AG09309 (cell line): ENCODE results near the gene SERPINB10.

Experiments
- DNase-seq: peaks from one replicate; pipeline ENCODE4 v3.0.0-alpha.2; 2010; ENCODE audit warnings: low read depth
- H3K4me3 ChIP-seq: 2 replicates; pipeline ENCODE4 v1.5.1; 2011; ENCODE audit warnings: mild to moderate bottlenecking, low read depth, low read length, moderate library complexity; ENCODE audit not compliant: control insufficient read depth
- TF ChIP-seq, protein P1 (sequence below): IDR thresholded peaks from 2 replicates; pipeline ENCODE4 v1.5.1; 2011; ENCODE audit warnings: mild to moderate bottlenecking, low read depth, low read length, inconsistent platforms; ENCODE audit not compliant: insufficient read depth, control insufficient read depth; ENCODE audit errors: missing control alignments

SERPINB10 gene, protein sequence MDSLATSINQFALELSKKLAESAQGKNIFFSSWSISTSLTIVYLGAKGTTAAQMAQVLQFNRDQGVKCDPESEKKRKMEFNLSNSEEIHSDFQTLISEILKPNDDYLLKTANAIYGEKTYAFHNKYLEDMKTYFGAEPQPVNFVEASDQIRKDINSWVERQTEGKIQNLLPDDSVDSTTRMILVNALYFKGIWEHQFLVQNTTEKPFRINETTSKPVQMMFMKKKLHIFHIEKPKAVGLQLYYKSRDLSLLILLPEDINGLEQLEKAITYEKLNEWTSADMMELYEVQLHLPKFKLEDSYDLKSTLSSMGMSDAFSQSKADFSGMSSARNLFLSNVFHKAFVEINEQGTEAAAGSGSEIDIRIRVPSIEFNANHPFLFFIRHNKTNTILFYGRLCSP

DNA sequence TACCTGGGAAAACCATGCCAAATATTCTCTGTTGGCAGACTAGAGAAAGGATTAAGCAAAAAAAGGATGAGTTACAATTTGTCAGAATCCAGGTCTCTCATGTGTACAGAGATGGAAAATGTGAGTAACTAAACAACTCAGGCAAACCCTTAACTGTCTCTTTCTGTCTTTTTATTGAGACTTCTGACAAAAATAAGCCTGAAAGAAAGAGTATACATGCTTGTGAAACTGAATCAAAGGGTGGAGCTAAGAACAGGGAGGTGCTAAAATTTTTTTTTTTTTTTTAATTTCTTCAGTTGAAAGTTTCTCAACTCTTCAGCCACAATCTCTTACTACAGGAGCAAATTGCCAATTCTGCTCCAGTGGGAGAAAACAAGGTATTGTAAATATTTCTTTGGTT lies at the start of gene SERPINB10:
TSS of gene SERPINB10 (plus strand) at position 295 of the 400 bp plus-strand sequence. CDS start 7,553 bp downstream, outside the sequence.
- no peak for DNase-seq
- no peak within 1 kb of the TSS for H3K4me3 ChIP-seq
- TF ChIP-seq, protein P1, sequence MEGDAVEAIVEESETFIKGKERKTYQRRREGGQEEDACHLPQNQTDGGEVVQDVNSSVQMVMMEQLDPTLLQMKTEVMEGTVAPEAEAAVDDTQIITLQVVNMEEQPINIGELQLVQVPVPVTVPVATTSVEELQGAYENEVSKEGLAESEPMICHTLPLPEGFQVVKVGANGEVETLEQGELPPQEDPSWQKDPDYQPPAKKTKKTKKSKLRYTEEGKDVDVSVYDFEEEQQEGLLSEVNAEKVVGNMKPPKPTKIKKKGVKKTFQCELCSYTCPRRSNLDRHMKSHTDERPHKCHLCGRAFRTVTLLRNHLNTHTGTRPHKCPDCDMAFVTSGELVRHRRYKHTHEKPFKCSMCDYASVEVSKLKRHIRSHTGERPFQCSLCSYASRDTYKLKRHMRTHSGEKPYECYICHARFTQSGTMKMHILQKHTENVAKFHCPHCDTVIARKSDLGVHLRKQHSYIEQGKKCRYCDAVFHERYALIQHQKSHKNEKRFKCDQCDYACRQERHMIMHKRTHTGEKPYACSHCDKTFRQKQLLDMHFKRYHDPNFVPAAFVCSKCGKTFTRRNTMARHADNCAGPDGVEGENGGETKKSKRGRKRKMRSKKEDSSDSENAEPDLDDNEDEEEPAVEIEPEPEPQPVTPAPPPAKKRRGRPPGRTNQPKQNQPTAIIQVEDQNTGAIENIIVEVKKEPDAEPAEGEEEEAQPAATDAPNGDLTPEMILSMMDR, result no peak

DNA sequence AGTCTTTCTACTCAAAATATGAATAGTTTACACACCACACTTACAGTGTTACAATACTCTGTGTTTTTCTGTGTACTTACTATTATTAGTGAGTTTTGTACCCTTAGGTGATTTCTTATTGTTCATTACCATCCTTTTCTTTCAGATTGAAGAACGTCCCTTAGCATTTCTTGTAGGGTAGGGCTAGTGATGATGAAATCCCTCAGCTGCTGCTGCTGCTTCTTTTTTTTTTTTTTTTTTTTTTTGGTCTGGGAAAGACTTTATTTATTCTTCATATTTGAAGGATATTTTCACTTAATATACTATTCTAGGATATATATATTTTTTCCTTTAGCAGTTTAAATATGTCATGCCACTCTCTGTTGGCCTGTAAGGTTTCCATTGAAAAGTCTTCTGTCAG lies 49.3 kb upstream of the SERPINB10 start:
- DNase-seq, result no peak
- TF ChIP-seq, protein P1, result no peak
- no peak overlapping the region for H3K4me3 ChIP-seq

DNA sequence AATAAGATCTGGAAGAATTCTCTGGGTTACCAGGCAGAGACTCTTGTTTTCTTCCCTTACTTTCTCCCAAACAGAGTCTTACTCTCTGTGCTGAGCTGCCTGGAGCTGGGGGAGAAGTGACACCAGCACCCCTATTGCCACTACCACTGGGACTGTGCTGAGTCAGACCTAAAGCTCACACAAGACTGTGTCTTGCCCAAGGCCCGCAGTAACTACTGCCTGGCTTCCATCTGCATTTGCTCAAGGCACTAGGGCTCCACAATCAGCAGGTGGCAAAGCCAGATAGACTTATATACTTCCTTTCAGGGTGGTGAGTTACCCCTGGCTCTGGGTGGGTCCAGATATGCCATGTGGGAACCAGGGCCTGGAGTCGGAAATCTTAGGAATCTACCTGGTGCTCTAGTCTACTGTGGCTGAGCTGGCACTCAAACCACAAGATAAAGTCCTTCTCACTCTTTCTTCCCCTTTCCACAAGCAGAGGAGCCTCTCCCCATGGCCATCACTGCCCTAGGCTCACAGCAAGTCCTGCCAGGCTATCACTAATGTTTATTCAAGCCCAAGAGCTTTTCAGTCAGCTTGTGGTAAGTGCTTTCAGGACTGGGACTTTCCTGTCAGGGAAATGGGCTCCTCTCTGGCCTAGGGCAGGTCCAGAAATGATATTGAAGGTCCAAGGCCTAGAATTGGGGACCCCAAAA lies 47.8 kb upstream of the SERPINB10 start:
- TF ChIP-seq, protein P1, result no peak
- H3K4me3 ChIP-seq, result no peak overlapping the region
- no peak for DNase-seq

DNA sequence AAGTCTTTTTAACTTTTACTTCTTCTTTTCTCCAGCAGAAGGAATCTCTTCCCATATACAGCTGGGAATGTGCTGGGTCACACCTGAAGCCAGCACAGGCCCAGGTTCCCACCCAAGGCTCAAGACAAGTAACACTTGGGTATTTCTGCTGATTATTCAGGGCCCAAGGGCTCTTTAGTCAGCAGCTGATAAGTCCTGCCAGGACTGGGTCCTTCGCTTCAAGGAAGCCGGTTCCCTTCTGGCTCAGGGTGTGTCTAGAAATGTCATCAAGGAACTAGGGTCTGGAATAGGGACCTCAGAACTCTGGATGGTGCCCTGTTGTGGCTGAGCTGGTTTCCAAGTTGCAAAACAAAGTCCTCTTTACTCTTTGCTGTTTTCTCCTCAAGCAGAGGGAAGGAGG lies 47.2 kb upstream of the SERPINB10 start:
- DNase-seq, result no peak
- TF ChIP-seq, protein P1, result no peak
- no peak overlapping the region for H3K4me3 ChIP-seq

DNA sequence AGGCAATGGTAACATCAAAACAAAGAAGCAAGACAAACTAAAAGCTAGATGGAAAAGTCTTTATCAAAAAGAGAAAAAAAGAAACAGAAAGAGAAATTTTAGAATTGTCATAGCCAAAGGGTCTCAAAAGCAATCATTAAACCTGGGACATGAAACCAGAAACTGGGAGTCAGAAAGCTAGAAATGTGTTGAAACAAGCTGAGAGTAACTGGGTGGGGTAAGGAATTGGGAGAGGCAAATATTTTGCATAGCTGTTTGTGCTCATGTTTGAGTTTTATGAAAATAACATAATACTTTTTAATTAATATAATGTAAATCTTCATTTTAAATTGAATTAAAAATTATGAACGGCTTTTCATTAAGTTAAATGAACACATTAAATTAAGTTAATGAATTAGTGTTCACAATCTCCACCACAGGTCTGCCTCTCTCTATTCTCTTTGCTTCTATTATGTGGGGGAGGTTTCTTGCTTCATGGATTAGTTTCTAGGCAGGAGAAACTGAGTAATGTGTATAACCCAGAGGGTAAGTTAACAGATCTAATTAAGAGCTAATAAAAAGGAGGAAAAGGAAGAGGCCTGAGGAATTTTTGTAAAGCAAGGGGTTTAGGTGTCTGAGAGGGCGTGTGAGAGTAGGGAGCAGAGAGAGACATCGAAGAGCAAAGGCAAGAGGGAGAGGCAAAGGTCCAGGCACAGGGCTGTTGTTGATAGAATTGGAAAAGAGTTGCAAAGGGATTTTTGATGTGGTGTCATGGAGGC lies 40.2 kb upstream of the SERPINB10 start:
- TF ChIP-seq, protein P1, result no peak
- DNase-seq, result no peak
- H3K4me3 ChIP-seq, result no peak overlapping the region

DNA sequence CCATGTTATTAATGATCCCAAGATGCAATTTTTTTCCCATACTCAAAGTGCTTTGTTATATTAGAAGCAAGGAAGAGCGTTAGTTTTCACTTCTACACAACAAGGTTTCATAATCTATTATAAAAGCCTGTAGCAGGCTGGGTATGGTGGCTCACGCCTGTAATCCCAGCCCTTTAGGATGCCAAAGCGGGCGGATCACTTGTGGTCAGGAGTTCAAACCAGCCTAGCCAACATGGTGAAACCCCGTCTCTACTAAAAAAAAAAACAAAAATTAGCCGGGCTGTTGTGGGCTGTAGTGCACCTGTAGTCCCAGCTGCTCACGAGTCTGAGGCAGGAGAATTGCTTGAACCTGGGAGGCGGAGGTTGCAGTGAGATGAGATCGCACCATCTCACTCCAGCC lies 39.2 kb upstream of the SERPINB10 start:
- DNase-seq, result no peak
- H3K4me3 ChIP-seq, result no peak overlapping the region
- TF ChIP-seq, protein P1, result no peak
